Measurements from ENCODE around the gene FIBP. TPM values are rescaled to one million over a fixed set of nuclear protein-coding genes. Genes with fewer than 3 reads are reported as not detected.

FIBP gene
- total RNA-seq, 1 experiment from 2014 or later: 139 TPM

DNA sequence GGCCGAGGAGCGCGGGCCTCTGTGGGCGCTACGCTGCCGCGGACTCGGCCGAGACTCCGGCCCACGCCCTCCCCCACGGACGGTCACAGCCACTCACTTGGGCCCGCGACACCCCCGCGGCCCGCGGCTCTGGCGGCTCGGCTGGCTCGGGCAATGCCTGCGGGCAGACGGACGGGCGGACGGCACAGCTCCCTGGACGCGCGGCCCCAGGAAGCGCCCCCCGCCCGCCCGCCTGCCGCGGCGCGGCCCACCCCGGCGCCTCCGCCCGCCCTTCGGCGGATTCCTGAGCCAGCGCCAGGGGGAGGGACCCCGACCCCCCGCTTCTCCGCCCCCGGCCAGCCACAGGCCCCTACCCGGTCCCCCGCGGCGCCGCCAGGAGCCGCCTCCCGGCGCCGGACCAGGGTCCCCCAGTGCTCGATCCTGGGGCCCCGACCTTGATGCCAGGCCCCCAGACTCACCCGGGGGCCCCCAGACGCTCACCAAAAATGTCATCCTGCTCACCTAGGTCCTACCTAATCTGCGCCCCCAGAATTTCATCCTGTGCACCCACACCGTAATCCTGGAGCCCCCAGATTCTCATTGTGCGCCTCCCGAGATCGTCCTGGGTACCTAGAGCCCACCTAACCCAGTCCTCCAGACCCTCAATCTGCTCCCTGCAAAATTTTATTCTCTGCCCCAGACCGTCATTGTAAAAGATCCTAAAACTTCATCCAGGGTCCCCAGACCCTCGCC is 15.5 kb downstream of the FIBP start, which contains the start of gene EFEMP2:
EFEMP2 (minus strand) TSS at position 215 of the 732 bp plus-strand sequence. CDS start 446 bp downstream, outside the sequence.
- Histone ChIP-seq H3K27me3 (ENCODE audit: control insufficient read depth, insufficient read depth, low read length) (peaks cover 10% of the 10 kb centered on the region; the same call in 1 of the 2 replicates), H3K36me3 (replicated peaks; ENCODE audit: control insufficient read depth, insufficient read depth, low read length) (no peaks in the 10 kb centered on the region), H3K4me3 (ENCODE audit: insufficient read depth, low read depth, low read length) (peak within 1 kb of the TSS; percentile 58)
- peak; percentile 89 for DNase-seq

DNA sequence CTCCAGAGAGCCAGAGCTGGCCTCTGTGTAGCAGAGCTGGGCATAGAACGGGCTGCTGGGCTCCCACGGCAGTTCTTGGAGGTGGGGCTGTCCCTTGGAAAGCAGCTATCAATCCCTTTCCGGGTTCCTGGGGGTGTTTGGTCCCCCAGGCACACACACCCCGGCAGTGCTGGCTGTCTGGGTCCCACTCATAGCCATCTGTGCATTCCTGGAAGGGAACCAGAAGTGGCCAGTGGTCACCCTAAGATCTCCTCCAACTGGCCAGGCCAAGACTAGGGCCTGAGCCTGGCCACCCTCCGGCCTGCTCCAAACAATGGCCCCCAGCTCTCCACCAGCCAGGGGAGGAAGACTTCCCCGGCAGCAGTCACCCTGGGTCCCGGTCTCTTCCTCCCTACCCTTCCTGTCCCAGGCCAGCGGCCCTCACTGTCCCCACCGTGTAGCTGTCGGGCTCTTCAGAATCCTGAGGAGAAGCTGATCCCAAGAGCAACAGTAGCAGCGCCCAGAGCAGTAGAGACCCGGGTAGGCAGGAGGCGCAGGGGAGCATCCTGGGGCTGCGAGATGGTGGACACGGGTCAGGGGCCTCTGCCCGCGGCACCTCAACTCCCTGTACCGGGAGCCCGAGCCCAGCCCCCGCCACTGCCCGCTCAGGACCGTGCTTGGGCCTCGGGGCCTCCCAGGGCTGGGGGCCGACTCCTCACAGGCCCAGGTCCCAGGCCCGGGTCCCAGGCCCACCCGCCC is 16.3 kb downstream of the FIBP start:
- H3K36me3 ChIP-seq (replicated peaks; ENCODE audit: control insufficient read depth, insufficient read depth, low read length): no peaks in the 10 kb centered on the region
- H3K27me3 ChIP-seq (ENCODE audit: control insufficient read depth, insufficient read depth, low read length): peaks cover 10% of the 10 kb centered on the region; the same call in 1 of the 2 replicates
- H3K4me3 ChIP-seq (ENCODE audit: insufficient read depth, low read depth, low read length): peak overlapping the region; percentile 58
- peak; percentile 89 for DNase-seq

DNA sequence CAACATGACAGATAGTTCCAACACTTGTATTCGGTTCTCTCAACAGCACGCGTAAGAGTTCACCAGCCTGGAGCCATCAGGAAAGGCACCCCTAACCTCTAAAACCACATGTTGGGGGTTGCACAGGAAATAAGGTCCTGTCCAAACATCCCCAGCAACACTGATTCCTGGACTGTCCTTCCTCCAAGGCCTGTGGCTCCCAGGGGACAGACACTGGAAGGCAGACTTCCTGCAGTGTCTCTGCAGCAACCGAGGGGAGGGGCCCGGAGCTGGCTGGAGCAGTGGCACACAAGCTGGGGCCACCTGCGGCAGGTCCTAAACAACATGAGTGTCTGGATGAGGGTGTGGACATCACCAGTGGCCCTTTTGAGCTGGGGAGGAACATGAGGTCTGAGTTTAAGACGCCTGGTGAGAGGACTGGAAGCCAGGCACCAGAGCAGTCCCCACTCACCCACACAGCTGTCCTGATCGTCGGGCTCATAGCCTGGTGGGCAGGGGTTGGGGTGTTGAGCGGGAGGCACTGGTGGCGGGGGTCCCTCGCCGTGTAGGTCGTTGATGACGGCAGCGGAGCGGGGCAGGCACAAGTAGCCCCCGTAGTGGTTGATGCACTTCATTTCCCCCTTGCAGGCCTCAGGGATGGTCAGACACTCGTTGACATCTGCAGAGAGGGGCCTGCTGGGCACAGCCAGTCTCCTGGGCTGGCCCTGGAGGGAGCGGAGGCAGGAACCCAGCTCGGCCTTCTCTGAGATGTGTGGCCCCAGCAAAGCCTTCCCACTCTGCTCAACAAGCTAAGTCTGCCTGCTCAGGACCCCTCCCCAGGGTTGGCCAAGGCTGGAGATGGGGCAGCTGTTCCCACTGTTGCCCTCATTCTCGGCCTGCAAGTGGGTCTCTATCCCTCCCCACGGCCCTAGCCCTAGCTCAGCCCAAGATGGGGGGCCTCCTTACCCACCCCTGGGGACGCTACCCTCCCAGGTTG is 17.3 kb downstream of the FIBP start:
- DNase-seq: peak; percentile 52
- H3K36me3 ChIP-seq (replicated peaks; ENCODE audit: control insufficient read depth, insufficient read depth, low read length): no peaks in the 10 kb centered on the region
- H3K27me3 ChIP-seq (ENCODE audit: control insufficient read depth, insufficient read depth, low read length): peaks cover 10% of the 10 kb centered on the region; the same call in 1 of the 2 replicates
- H3K4me3 ChIP-seq (ENCODE audit: insufficient read depth, low read depth, low read length): no peak overlapping the region

DNA sequence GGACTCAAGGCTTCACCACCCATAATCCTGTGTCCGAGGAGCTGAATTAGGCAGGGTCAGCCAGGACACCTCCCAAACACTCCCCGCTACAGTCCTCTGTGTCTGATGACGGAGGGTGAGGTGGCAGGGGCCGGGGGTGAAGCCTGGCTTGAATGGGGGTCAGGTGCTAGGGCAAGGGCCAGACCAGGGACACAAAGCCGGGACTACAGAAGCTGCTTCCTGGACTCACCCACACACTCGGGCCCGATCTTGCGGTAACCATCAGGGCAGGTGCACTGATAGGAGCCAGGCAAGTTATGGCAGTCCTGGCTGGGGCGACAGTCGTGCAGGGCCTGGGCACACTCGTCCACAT is 18.0 kb downstream of the FIBP start:
- DNase-seq: no peak
- peaks cover 10% of the 10 kb centered on the region; the same call in 1 of the 2 replicates for H3K27me3 ChIP-seq (ENCODE audit: control insufficient read depth, insufficient read depth, low read length)
- no peak overlapping the region for H3K4me3 ChIP-seq (ENCODE audit: insufficient read depth, low read depth, low read length)
- H3K36me3 ChIP-seq (replicated peaks; ENCODE audit: control insufficient read depth, insufficient read depth, low read length): peaks cover 2% of the 10 kb centered on the region; the same call in 1 of the 2 replicates

DNA sequence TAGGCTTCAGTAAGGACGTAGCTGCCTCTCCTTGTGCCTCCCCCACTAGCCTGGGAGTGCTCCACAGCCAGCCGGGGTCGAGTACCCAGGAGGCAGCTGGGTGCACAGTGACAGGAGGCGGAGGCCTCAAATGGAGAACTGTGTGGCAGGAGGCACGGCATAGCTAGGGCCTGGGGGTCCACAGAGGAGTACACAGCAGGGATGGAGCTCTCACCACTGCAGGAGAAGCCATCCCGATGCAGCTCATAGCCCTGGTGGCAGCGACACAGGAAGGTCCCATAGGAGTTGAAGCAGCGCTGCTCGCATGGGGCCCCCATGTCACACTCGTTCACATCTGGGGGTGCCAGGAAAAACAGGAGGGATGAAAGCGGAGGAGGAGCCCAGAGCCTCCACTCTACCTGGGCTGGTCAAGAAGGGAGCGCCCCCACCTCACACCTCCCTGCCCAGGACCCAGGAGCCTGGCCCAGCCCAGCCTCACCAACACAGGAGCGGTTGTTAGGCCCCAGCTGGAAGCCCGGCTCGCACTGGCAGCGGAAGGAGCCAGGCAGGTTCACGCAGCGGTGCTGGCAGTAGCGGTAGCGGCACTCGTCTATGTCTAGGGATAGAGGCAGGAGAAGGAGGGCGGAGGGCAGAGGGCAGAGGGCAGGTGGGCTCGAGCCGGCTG is 18.5 kb downstream of the FIBP start:
- DNase-seq: no peak
- Histone ChIP-seq H3K27me3 (ENCODE audit: control insufficient read depth, insufficient read depth, low read length) (peaks cover 10% of the 10 kb centered on the region; the same call in 1 of the 2 replicates), H3K4me3 (ENCODE audit: insufficient read depth, low read depth, low read length) (no peak overlapping the region), H3K36me3 (replicated peaks; ENCODE audit: control insufficient read depth, insufficient read depth, low read length) (peaks cover 7% of the 10 kb centered on the region)

DNA sequence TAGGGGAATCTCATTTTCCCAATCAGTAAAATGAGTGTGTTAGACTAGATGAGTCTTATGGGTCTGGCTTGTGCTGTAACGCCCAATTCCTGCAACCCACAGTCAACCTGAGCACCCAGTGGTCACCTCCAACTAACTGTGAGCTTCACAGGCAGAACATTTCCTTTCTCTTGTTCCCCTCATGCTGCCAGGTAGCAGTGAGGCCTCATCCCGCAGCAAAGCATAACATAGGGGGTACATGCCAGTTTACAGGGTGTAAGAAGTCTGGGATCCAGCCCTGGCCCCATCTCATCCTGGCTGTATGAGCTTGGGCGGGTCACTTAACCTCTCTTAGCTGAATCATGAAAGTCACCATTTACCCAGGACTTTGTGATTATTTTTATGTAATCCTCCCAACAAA is 19.4 kb downstream of the FIBP start:
- peaks cover 10% of the 10 kb centered on the region; the same call in 1 of the 2 replicates for H3K27me3 ChIP-seq (ENCODE audit: control insufficient read depth, insufficient read depth, low read length)
- no peak overlapping the region for H3K4me3 ChIP-seq (ENCODE audit: insufficient read depth, low read depth, low read length)
- DNase-seq: no peak
- H3K36me3 ChIP-seq (replicated peaks; ENCODE audit: control insufficient read depth, insufficient read depth, low read length): peaks cover 14% of the 10 kb centered on the region

DNA sequence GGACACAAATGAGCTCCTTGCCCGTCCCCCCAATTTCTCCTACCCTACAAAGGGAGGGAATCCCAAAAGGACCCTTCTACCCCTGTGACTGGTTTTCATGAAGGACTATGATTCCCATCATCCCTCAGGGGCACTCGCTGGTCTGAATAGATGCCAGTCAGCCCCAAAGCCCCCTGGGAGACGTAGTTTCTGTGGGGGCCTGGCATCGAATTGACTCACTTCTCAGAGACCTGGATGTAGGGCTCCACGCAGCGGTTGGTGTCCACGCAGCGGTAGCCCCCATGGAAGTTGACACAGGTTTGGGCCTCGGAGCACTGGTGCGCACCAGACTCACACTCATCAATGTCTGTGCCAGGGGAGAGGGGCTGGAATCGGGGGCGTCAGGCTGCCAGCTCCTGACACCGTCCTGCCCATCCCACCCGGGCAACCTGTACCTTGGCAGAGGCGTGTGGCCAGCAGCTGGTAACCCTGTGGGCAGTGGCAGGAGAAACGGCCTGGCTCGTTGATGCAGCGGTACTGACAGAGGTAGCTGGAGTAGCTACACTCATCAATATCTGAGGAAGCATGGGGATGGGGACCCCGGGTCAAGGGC is 20.1 kb downstream of the FIBP start:
- Histone ChIP-seq H3K4me3 (ENCODE audit: insufficient read depth, low read depth, low read length) (peak overlapping the region; percentile 61), H3K36me3 (replicated peaks; ENCODE audit: control insufficient read depth, insufficient read depth, low read length) (peaks cover 19% of the 10 kb centered on the region), H3K27me3 (ENCODE audit: control insufficient read depth, insufficient read depth, low read length) (peaks cover 8% of the 10 kb centered on the region; the same call in 1 of the 2 replicates)
- peak; percentile 94 for DNase-seq

DNA sequence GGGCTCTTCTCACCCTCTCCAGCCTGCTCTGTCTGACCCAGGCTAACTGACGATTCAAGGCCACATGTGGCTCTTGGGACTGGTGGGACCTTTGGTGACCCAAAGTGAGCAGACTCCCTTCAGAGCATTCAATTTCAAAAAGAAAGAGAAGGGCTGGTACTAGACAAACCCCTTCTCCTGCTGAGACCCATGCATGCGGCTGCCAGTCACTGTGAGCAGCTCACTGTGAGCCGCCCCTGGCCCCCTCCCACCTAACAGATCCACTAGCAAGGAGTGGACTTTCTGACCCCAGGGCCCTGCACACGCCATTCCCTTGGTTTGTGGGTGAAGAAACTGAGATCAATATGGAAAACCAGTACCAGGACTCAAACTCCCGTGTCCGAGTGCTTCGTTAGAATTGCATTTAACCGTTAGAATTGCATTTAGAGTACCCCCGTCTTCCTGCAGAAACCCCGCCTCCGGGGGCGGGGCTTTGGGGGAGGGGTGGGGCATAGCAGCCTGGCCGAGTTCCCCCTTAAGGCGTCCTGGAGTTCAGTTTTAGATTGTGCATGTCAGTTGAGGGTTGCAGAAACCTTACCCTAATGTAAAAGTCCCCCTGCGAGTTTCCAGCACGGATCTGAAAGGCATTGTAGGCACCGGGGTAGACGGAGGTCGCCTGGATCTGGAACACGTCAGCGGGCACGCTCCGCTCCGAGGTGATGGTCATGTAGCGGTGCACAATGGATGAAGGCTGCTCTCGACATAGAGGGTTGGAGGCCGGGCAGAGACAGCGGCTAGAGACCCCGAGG is 20.8 kb downstream of the FIBP start:
- Histone ChIP-seq H3K36me3 (replicated peaks; ENCODE audit: control insufficient read depth, insufficient read depth, low read length) (peaks cover 24% of the 10 kb centered on the region), H3K27me3 (ENCODE audit: control insufficient read depth, insufficient read depth, low read length) (peaks cover 3% of the 10 kb centered on the region; the same call in 1 of the 2 replicates), H3K4me3 (ENCODE audit: insufficient read depth, low read depth, low read length) (peak overlapping the region; percentile 61)
- DNase-seq: peak; percentile 92

DNA sequence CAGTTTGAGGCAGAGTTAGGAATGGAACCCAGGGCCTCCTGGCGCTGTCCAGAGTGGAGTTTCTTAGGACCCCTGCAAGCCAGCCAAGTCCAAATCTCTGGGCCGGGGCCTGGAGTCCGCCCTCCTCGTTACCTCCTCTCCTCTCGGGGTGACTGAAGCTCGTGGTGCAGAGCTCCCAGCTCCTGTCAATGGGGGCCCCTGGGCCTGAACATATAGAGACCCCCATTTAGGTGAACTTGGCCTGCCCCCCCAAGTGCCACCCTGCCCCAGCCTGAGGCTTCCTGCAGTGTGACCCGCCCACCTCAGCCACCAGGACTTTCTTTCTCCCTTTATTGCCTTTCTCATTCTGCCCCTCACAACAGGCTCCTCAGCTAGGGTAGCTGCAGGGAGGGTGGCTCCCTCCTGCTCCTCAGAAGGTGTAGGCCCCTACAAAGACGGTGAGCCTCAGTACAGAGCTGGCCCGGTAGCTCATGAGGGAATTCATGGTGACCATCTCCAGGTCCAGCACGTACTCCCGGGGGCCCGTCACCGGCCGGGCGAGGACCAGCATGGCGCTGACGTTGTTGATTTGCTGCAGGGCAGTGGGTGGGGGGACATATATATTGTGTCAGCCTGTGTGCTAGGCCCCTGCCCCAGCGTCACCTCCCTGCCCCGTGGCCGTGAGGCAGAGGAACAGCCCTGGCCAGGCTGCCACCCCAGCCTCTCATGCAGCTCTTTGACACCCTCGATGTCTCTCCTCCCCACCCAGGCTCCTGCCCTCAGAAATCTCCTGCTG is 21.6 kb downstream of the FIBP start:
- Histone ChIP-seq H3K4me3 (ENCODE audit: insufficient read depth, low read depth, low read length) (no peak overlapping the region), H3K27me3 (ENCODE audit: control insufficient read depth, insufficient read depth, low read length) (no peaks in the 10 kb centered on the region; the same call in 1 of the 2 replicates), H3K36me3 (replicated peaks; ENCODE audit: control insufficient read depth, insufficient read depth, low read length) (peaks cover 28% of the 10 kb centered on the region)
- no peak for DNase-seq

DNA sequence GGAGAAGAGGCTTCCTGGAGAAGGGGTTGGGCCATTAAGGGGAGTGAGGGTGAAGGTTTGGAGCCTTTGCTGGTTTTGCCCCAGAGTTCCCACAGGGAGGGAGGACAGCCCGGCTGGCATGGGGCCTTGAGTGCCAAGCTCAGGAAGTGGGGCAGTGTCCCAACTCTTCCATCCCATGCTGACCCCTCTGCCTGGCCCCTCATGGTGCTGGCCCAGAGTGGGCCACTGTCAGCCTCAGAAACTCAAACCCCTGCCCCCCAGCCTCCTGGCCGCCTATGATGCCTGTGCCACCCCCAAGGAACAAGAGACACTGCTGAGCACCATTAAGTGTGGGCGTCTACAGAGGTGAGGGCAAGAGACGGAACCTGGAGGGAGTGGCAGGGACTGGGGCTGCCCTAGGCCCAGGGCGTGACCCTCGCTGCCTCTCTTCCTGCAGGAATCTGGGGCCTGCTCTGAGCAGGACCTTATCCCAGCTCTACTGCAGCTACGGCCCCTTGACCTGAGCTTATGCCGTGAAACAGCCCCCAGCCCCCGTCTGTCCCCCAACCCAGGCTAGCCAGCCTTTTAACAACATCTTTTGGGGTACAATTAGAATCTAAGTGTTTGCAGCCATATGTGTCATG is 22.6 kb downstream of the FIBP start:
- Histone ChIP-seq H3K36me3 (replicated peaks; ENCODE audit: control insufficient read depth, insufficient read depth, low read length) (peaks cover 28% of the 10 kb centered on the region), H3K4me3 (ENCODE audit: insufficient read depth, low read depth, low read length) (no peak overlapping the region), H3K27me3 (ENCODE audit: control insufficient read depth, insufficient read depth, low read length) (no peaks in the 10 kb centered on the region; the same call in 1 of the 2 replicates)
- DNase-seq: no peak

DNA sequence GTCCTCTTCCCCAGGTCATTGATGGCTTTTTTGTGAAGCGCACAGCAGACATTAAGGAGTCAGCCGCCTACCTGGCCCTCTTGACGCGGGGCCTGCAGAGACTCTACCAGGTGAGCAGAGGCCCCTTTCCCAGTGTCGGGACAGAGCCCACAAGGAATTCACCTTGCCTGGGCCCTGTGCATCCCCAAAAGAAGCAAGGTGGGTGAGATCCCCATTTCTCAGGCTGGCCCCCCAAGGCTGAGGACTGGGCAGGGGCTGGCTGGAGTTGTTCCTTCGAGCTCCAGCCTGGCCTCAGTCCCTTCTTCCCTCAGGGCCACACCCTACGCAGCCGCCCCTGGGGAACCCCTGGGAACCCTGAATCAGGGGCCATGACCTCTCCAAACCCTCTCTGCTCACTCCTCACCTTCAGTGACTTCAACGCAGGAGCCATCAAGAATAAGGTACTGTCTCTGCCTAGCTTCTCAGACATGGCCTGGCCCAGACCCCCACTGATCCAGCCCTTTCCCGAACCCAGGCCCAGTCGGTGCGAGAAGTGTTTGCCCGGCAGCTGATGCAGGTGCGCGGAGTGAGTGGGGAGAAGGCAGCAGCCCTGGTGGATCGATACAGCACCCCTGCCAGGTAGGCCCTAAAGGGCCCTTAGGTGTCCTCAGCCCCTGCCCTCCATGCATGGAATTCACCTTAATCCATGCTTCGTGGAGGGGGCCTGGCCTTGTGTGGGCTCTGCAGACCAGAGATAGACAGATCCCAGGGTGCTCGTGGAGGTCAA is 23.4 kb downstream of the FIBP start:
- DNase-seq: no peak
- H3K27me3 ChIP-seq (ENCODE audit: control insufficient read depth, insufficient read depth, low read length): no peaks in the 10 kb centered on the region
- H3K4me3 ChIP-seq (ENCODE audit: insufficient read depth, low read depth, low read length): no peak overlapping the region
- peaks cover 28% of the 10 kb centered on the region for H3K36me3 ChIP-seq (replicated peaks; ENCODE audit: control insufficient read depth, insufficient read depth, low read length)

Measured in H7 (cell line).